ENCODE measurements around the gene INSR.
"Not testable (repeated sequence)": the region's sequence is repeated elsewhere in the genome, so short reads cannot be mapped to it uniquely, and the experiment has no call there.

Gene INSR

DNA sequence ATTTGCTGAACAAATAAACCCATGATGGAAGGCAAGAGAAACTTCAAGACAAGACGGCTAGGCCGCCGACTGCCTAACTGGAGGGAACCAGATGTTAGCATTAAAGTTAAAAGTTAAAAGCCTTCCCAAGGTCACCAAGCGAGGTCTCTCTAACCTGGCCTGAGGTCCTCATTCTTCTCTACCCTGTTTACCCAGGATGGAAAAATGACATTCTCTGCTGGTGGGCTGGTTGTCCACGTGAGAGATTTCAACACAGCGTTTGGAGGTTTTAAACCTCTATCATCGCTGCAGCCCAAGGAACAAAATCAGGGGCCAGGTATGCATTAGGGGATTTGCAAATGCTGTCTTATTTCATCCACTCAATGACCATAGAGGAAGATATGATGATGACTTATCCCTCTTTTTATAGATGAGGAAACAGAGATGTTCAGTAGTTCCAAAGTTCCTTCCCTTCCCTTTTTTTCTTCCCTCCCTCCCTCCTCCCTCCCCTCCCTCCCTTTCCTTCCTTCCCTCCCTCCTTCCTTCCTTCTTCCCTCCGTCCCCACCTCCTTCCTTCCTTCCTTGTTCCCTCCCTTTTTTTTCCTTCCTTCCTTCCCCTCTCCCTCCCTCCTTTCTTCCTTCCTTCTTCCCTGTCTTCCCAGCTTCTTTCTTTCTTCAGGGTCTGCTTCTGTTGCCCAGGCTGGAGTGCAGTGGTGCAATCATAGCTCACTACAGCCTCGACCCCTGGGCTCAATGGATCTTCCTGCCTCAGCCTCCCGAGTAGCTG is 79.7 kb downstream of the INSR start:
- Histone ChIP-seq H3K4me3 (ENCODE audit: insufficient read depth, low read depth, low read length, poor library complexity, severe bottlenecking) (no peak overlapping the region), H3K36me3 (ENCODE audit: control insufficient read depth, insufficient read depth, low read length) (no peaks in the 10 kb centered on the region), H3K4me1 (ENCODE audit: control insufficient read depth, insufficient read depth, low read length, poor library complexity, severe bottlenecking) (no peaks in the 10 kb centered on the region), H3K27ac (ENCODE audit: insufficient read depth, low read length, poor library complexity, severe bottlenecking) (no peak overlapping the region), H3K9me3 (ENCODE audit: control insufficient read depth, low read length) (no peaks in the 10 kb centered on the region), H3K27me3 (replicated peaks; ENCODE audit: control insufficient read depth, insufficient read depth, low read length, poor library complexity, severe bottlenecking) (peaks cover 3% of the 10 kb centered on the region)
- no peak for DNase-seq

DNA sequence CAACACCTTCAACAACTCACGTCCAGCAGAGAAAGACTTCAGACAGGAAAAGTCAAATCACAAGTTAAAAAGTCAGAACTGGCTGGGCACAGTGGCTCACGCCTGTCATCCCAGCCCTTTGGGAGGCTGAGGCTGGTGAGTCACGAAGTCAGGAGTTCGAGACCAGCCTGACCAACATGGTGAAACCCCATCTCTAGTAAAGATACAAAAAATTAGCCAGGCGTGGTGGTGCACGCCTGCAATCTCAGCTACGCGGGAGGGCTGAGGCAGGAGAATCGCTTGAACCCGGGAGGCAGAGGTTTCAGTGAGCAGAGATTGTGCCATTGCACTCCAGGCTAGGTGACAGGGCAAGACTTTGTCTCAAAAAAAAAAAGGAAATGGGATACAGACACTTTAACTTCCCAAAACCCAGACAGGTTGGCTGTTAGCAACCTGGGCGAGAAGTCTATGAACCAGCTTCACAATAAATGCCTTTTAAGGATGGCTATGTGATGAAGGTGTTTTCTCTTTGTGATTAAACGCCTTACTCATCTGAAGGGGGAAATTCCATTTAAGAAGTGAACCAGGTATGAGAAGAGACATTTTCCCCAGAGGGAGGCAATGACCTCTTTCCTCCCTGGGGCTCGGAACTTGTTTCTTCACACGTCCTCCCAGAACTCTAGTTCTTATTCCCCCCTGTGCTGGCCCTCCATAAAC is 80.4 kb downstream of the INSR start:
- H3K4me1 ChIP-seq (ENCODE audit: control insufficient read depth, insufficient read depth, low read length, poor library complexity, severe bottlenecking): no peaks in the 10 kb centered on the region
- no peak for DNase-seq
- H3K9me3 ChIP-seq (ENCODE audit: control insufficient read depth, low read length): no peaks in the 10 kb centered on the region
- H3K27me3 ChIP-seq (replicated peaks; ENCODE audit: control insufficient read depth, insufficient read depth, low read length, poor library complexity, severe bottlenecking): peaks cover 3% of the 10 kb centered on the region
- no peak overlapping the region for H3K27ac ChIP-seq (ENCODE audit: insufficient read depth, low read length, poor library complexity, severe bottlenecking)
- no peak overlapping the region for H3K4me3 ChIP-seq (ENCODE audit: insufficient read depth, low read depth, low read length, poor library complexity, severe bottlenecking)
- H3K36me3 ChIP-seq (ENCODE audit: control insufficient read depth, insufficient read depth, low read length): no peaks in the 10 kb centered on the region

DNA sequence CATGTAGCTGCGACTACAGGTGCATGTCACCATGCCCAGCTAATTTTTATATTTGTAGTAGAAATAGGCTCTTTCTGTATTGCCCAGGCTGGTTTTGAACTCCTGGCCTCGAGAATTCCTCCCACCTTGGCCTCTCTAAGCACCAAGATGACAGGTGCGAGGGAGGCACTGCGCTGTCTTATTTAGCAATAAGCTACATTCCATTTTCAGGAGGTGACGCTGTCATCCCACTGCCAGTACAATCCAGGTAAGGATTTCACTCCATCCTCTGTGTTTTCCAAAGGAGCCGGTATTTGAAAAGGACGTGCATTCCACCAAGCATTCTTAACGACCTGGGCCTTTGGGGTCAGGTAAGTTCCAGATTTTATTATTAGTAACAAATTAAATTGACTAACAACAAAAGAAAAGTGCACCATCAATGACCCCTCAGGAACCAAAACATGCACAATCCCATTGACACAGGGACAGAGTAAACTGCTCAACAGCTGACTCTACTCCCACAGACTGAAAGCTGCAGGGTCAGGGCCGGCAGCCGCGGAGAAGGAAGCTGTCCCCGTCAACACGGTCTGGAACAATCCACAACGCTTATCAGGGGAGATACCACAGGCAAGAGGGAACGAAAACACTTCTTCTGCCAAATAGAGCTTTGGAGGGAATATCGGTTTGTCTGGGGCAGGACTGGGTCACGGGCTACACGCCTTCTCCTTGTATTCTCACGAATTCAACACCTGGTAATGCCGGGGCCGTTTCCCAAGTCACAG is 82.8 kb downstream of the INSR start:
- Histone ChIP-seq H3K27ac (ENCODE audit: insufficient read depth, low read length, poor library complexity, severe bottlenecking) (no peak overlapping the region), H3K4me1 (ENCODE audit: control insufficient read depth, insufficient read depth, low read length, poor library complexity, severe bottlenecking) (no peaks in the 10 kb centered on the region), H3K9me3 (ENCODE audit: control insufficient read depth, low read length) (no peaks in the 10 kb centered on the region), H3K36me3 (ENCODE audit: control insufficient read depth, insufficient read depth, low read length) (no peaks in the 10 kb centered on the region), H3K4me3 (ENCODE audit: insufficient read depth, low read depth, low read length, poor library complexity, severe bottlenecking) (no peak overlapping the region), H3K27me3 (replicated peaks; ENCODE audit: control insufficient read depth, insufficient read depth, low read length, poor library complexity, severe bottlenecking) (peaks cover 3% of the 10 kb centered on the region)
- no peak for DNase-seq

DNA sequence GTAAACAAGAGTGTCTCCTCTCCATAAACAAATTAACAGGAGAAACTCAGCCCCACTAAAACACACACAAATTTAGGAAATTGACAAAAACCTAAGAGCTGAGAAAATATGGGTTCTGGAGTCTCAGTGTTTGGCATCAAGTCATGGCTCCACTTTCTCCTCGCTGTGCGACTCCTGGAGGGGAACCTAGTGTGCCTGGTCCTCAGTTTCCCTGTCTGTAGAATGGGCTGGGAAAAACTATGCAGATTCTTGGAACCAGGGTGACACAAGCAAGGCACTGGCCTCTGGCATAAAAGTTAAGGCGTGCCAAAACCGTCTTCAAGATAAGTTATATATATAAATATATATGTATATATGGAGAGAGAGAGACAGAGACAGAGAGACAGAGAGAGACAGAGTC is 83.9 kb downstream of the INSR start:
- Histone ChIP-seq H3K4me1 (ENCODE audit: control insufficient read depth, insufficient read depth, low read length, poor library complexity, severe bottlenecking) (no peaks in the 10 kb centered on the region), H3K36me3 (ENCODE audit: control insufficient read depth, insufficient read depth, low read length) (no peaks in the 10 kb centered on the region), H3K9me3 (ENCODE audit: control insufficient read depth, low read length) (no peaks in the 10 kb centered on the region), H3K27me3 (replicated peaks; ENCODE audit: control insufficient read depth, insufficient read depth, low read length, poor library complexity, severe bottlenecking) (peaks cover 3% of the 10 kb centered on the region), H3K27ac (ENCODE audit: insufficient read depth, low read length, poor library complexity, severe bottlenecking) (no peak overlapping the region), H3K4me3 (ENCODE audit: insufficient read depth, low read depth, low read length, poor library complexity, severe bottlenecking) (no peak overlapping the region)
- no peak for DNase-seq

DNA sequence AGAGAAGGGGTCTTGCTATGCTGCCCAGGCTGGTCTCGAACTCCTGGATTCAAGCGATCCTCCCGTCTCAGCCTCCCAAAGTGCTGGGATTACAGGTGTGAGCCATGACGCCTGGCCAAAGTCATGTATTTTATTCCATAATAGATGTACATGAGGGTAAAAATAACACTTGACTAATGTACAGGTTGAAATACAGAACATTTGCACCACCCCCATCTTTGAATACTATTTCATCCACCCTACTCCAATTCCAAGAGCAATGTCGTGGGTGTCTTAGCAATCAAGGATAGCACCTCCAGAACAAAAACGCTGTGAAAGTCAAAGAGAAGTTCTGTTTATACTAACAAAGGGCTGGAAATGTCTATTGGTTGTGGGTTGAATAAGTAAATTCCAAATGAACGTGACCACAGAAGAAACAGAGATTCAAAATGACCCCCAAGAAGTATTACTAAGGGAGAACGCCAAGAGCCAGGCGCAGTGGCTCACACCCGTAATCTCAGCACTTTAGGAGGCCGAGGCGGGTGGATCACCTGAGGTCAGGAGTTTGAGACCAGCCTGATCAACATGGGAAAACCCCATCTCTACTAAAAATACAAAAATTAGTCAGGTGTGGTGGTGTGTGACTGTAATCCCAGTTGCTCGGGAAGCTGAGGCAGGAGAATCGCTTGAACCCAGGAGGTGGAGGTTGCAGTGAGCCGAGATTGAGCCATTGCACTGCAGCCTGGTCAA is 84.5 kb downstream of the INSR start:
- not testable (repeated sequence) for H3K36me3 ChIP-seq (ENCODE audit: control insufficient read depth, insufficient read depth, low read length); H3K27me3 ChIP-seq (replicated peaks; ENCODE audit: control insufficient read depth, insufficient read depth, low read length, poor library complexity, severe bottlenecking); H3K4me3 ChIP-seq (ENCODE audit: insufficient read depth, low read depth, low read length, poor library complexity, severe bottlenecking); H3K9me3 ChIP-seq (ENCODE audit: control insufficient read depth, low read length); H3K27ac ChIP-seq (ENCODE audit: insufficient read depth, low read length, poor library complexity, severe bottlenecking); H3K4me1 ChIP-seq (ENCODE audit: control insufficient read depth, insufficient read depth, low read length, poor library complexity, severe bottlenecking); DNase-seq

DNA sequence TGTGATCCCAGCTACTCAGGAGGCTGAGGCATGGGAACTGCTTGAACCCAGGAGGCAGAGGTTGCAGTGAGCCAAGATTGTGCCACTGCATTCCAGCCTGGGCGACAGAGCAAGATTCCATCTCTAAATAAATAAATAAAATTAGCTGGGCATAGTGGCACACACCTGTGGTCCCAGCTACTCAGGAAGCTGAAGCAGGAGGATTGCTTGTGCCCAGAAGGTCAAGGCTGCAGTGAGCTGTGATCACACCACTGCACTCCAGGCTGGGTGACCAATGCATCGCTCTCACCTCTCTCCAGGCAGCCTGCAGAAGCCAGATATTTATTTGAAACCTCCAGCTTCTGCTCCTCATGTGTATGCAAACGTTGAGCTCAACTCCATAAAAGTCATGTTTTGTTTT is 85.2 kb downstream of the INSR start:
- not testable (repeated sequence) for H3K9me3 ChIP-seq (ENCODE audit: control insufficient read depth, low read length); H3K36me3 ChIP-seq (ENCODE audit: control insufficient read depth, insufficient read depth, low read length); H3K27ac ChIP-seq (ENCODE audit: insufficient read depth, low read length, poor library complexity, severe bottlenecking); H3K4me1 ChIP-seq (ENCODE audit: control insufficient read depth, insufficient read depth, low read length, poor library complexity, severe bottlenecking); DNase-seq; H3K27me3 ChIP-seq (replicated peaks; ENCODE audit: control insufficient read depth, insufficient read depth, low read length, poor library complexity, severe bottlenecking); H3K4me3 ChIP-seq (ENCODE audit: insufficient read depth, low read depth, low read length, poor library complexity, severe bottlenecking)

DNA sequence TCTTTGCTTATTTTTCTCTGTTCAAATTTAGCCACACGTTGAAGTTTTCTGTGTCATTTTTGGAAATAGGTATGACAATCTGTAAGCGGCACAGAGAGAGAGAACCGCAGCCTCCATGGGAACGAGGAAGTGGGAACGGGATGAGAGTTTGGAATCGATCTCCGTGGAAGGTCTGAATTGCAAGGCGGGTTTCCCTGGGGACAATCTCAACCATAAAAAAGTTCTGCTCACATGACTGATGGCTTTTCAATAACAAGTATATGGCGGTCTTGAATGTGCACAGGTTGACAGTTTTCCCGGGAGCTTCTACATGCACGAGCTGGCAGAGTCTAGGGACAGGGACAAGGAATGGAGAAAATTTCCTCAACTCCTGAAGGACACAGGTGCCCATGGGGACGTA is 90.9 kb downstream of the INSR start:
- DNase-seq: no peak
- Histone ChIP-seq H3K27ac (ENCODE audit: insufficient read depth, low read length, poor library complexity, severe bottlenecking) (no peak overlapping the region), H3K4me1 (ENCODE audit: control insufficient read depth, insufficient read depth, low read length, poor library complexity, severe bottlenecking) (peaks cover 4% of the 10 kb centered on the region), H3K4me3 (ENCODE audit: insufficient read depth, low read depth, low read length, poor library complexity, severe bottlenecking) (no peak overlapping the region), H3K9me3 (ENCODE audit: control insufficient read depth, low read length) (no peaks in the 10 kb centered on the region), H3K36me3 (ENCODE audit: control insufficient read depth, insufficient read depth, low read length) (no peaks in the 10 kb centered on the region), H3K27me3 (replicated peaks; ENCODE audit: control insufficient read depth, insufficient read depth, low read length, poor library complexity, severe bottlenecking) (no peaks in the 10 kb centered on the region)

DNA sequence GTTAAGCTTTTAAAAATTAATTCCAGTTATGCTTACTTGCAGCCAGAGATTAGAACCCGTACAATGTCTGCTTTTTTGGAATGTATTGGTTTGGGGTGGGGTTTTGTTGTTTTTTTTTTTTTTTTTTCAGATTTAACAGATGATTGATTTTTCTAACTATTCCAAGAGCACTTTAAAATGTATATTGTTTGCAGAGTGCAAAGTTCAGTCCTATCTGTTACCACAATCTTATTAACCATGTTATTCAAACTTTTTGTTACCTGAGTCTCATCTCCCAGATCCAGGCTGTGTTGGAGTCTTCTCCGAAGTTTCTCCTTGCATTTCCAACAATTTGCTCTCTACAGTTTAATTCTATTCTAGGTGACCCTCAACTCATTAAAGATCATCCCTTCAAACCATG is 91.3 kb downstream of the INSR start:
- no peaks in the 10 kb centered on the region for H3K36me3 ChIP-seq (ENCODE audit: control insufficient read depth, insufficient read depth, low read length)
- H3K27ac ChIP-seq (ENCODE audit: insufficient read depth, low read length, poor library complexity, severe bottlenecking): no peak overlapping the region

DNA sequence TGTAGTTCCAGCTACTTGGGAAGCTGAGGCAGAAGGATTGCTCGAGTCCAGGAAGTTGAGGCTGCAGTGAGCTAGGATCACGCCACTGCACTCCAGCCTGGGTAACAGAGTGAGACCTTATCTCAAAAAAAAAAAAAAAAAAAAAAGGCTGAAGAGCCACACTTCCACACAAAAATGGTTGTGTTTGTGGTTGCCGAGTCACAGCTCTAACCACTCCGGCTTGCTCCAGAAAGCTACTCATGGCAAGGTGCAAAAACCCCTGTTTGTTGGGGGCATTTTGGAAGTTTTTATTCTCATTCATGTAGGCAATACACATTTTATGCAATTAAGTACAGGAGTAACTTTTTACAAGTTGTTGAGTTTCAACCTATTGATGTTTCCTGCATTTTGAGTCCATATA is 93.5 kb downstream of the INSR start:
- no peak for DNase-seq
- Histone ChIP-seq H3K4me1 (ENCODE audit: control insufficient read depth, insufficient read depth, low read length, poor library complexity, severe bottlenecking) (peaks cover 5% of the 10 kb centered on the region), H3K4me3 (ENCODE audit: insufficient read depth, low read depth, low read length, poor library complexity, severe bottlenecking) (no peak overlapping the region), H3K27me3 (replicated peaks; ENCODE audit: control insufficient read depth, insufficient read depth, low read length, poor library complexity, severe bottlenecking) (no peaks in the 10 kb centered on the region), H3K36me3 (ENCODE audit: control insufficient read depth, insufficient read depth, low read length) (no peaks in the 10 kb centered on the region), H3K27ac (ENCODE audit: insufficient read depth, low read length, poor library complexity, severe bottlenecking) (no peak overlapping the region), H3K9me3 (ENCODE audit: control insufficient read depth, low read length) (no peaks in the 10 kb centered on the region)

More for the DNA sequence above, 91.3 kb downstream of the INSR start:
- H3K9me3 ChIP-seq (ENCODE audit: control insufficient read depth, low read length): no peaks in the 10 kb centered on the region
- H3K4me1 ChIP-seq (ENCODE audit: control insufficient read depth, insufficient read depth, low read length, poor library complexity, severe bottlenecking): peaks cover 5% of the 10 kb centered on the region
- DNase-seq: no peak
- no peaks in the 10 kb centered on the region for H3K27me3 ChIP-seq (replicated peaks; ENCODE audit: control insufficient read depth, insufficient read depth, low read length, poor library complexity, severe bottlenecking)
- no peak overlapping the region for H3K4me3 ChIP-seq (ENCODE audit: insufficient read depth, low read depth, low read length, poor library complexity, severe bottlenecking)
